Activated CD8-positive, alpha-beta memory T cell treated with anti-CD3 and anti-CD28 coated beads, Interleukin-2, amount 50 U/mL, for 48 hours (primary cell): ENCODE results near the gene TMEM120A.

ENCODE experiments used
- DNase-seq: peaks from one replicate; pipeline ENCODE4 v3.0.0-alpha.2; 2020

The TMEM120A gene

GRCh38 chr7:75993689-75994387 lies 557 bp downstream of the TMEM120A start:
- no peak for DNase-seq

GRCh38 chr7:75992083-75992755 lies 2.2 kb downstream of the TMEM120A start:
- no peak for DNase-seq

GRCh38 chr7:75991531-75992082 lies 2.8 kb downstream of the TMEM120A start:
- DNase-seq, result no peak

- DNase-seq, result no peak
These were observed 4.7 kb downstream of the TMEM120A start for GRCh38 chr7:75989500-75990388.

- no peak for DNase-seq
These were observed 5.6 kb downstream of the TMEM120A start for GRCh38 chr7:75988568-75989499.

- no peak for DNase-seq
These were observed 6.4 kb downstream of the TMEM120A start for GRCh38 chr7:75987805-75988567.

GRCh38 chr7:75987026-75987804 lies 7.2 kb downstream of the TMEM120A start:
- no peak for DNase-seq

- DNase-seq, result no peak
These were observed 8.1 kb downstream of the TMEM120A start for GRCh38 chr7:75986147-75986781.

GRCh38 chr7:75985518-75986146 lies 8.8 kb downstream of the TMEM120A start:
- DNase-seq, result no peak

- no peak for DNase-seq
These were observed 9.3 kb downstream of the TMEM120A start for GRCh38 chr7:75985009-75985517.

- no peak for DNase-seq
These were observed 10.0 kb downstream of the TMEM120A start for GRCh38 chr7:75984130-75985008.

- no peak for DNase-seq
These were observed 10.8 kb downstream of the TMEM120A start for GRCh38 chr7:75983471-75984129.

GRCh38 chr7:75982306-75983064 lies 11.9 kb downstream of the TMEM120A start:
- DNase-seq, result no peak

GRCh38 chr7:75981453-75982305 lies 12.7 kb downstream of the TMEM120A start:
- DNase-seq, result no peak

- DNase-seq, result no peak
These were observed 13.3 kb downstream of the TMEM120A start for GRCh38 chr7:75981203-75981452.
